KOPT-K1 (cell line): ENCODE measurements around the gene DCTN5.
"Not testable (repeated sequence)": the region's sequence is repeated elsewhere in the genome, so short reads cannot be mapped to it uniquely, and the experiment has no call there.

Experiments used
- H3K27ac ChIP-seq: fragments of 200-600 bp; sonication (generic); 2 replicates; pipeline ENCODE4 v1.5.1; 2016; ENCODE audit warnings: antibody characterized with exemption, mild to moderate bottlenecking, low read depth, low read length; ENCODE audit not compliant: poor library complexity, severe bottlenecking
- H3K36me3 ChIP-seq: fragments of 200-600 bp; sonication (generic); 2 replicates; pipeline ENCODE4 v1.5.1; 2017; ENCODE audit warnings: antibody characterized with exemption, mild to moderate bottlenecking, low read length, moderate library complexity; ENCODE audit not compliant: insufficient read depth
- H3K9me3 ChIP-seq: fragments of 200-600 bp; sonication (generic); 2 replicates; pipeline ENCODE4 v1.5.1; 2017; ENCODE audit warnings: antibody characterized with exemption, low read length, mild to moderate bottlenecking; ENCODE audit not compliant: insufficient read depth, poor library complexity, severe bottlenecking

The DCTN5 gene

DNA sequence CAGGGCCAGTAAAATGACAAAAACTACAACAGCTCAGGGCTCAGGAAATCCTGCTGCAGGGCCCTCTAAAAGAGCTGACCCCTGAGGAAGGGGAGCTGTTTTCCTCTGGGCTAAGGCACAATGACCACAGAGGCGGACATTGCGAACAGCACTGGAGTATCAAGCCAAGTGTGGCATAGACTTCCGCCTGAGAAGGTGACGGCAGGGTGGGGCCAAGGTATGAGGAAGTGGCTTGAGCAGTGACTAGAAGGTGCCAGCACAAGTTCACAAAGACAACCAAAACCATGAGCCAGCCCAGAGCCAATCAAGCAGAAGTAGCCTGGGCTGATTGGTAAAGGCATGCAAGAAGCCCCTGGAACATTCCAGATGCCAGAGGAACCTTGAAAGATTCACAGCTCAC is 57.8 kb downstream of the DCTN5 start:
- no peaks in the 10 kb centered on the region for H3K36me3 ChIP-seq
- H3K27ac ChIP-seq, result no peak overlapping the region
- H3K9me3 ChIP-seq, result peaks cover 6% of the 10 kb centered on the region

- Histone ChIP-seq H3K27ac (no peak overlapping the region), H3K9me3 (peaks cover 6% of the 10 kb centered on the region), H3K36me3 (no peaks in the 10 kb centered on the region)
Measured at GRCh38 chr16:23700093-23700492, 58.8 kb downstream of the DCTN5 start.

DNA sequence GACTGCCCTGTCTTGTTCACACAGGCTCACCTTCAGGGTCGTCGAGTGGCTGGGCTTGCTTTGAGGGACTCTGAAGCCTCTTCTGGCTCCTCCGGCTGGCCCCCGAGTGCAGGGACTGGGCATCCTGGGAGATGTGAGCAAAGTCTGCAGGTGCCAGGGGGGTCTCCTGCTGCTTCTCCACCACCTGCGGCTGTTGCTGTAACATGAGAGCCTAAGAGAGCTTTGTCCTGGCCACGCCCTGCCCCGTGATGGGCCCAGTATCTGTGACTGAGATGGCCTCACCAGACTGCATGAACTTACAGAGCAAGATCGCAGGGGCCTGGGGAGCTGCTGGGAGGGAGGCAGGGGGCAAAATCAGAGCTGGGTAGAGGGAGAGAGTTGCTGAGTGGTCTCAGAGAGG is 59.2 kb downstream of the DCTN5 start:
- no peak overlapping the region for H3K27ac ChIP-seq
- peaks cover 6% of the 10 kb centered on the region for H3K9me3 ChIP-seq
- H3K36me3 ChIP-seq, result no peaks in the 10 kb centered on the region

GRCh38 chr16:23701045-23701444 is 59.8 kb downstream of the DCTN5 start:
- Histone ChIP-seq H3K36me3 (no peaks in the 10 kb centered on the region), H3K9me3 (peaks cover 6% of the 10 kb centered on the region), H3K27ac (no peak overlapping the region)

DNA sequence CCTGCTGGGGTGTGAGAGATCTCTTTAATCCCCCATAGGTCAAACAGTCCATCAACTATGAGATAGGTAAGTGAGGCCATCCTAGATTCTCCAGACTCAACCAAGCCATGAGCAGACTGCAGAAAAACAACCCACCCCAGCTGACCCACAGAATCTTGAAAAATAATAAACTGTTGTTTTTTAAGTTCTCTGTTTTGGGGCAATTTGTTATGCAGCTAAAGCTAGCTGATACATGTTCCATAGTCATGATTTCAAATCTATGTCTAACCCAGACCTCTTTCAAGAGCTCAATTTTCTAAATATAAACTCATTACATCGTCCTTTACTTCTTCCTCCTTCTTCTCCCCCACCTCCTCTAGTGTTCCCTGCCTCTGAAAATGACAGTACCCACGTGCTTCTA is 61.7 kb downstream of the DCTN5 start:
- H3K36me3 ChIP-seq, result no peaks in the 10 kb centered on the region
- H3K9me3 ChIP-seq, result peaks cover 6% of the 10 kb centered on the region
- no peak overlapping the region for H3K27ac ChIP-seq

GRCh38 chr16:23704772-23705516 is 63.7 kb downstream of the DCTN5 start:
- no peak overlapping the region for H3K27ac ChIP-seq
- H3K9me3 ChIP-seq, result peaks cover 14% of the 10 kb centered on the region
- no peaks in the 10 kb centered on the region for H3K36me3 ChIP-seq

GRCh38 chr16:23705517-23705902 is 64.2 kb downstream of the DCTN5 start:
- Histone ChIP-seq H3K36me3 (no peaks in the 10 kb centered on the region), H3K27ac (no peak overlapping the region)

GRCh38 chr16:23706439-23706838 is 65.2 kb downstream of the DCTN5 start:
- no peaks in the 10 kb centered on the region for H3K36me3 ChIP-seq
- peaks cover 20% of the 10 kb centered on the region for H3K9me3 ChIP-seq

More at GRCh38 chr16:23705517-23705902, 64.2 kb downstream of the DCTN5 start:
- peaks cover 20% of the 10 kb centered on the region for H3K9me3 ChIP-seq

GRCh38 chr16:23709536-23709935 is 68.3 kb downstream of the DCTN5 start:
- Histone ChIP-seq H3K36me3 (no peaks in the 10 kb centered on the region), H3K9me3 (peaks cover 19% of the 10 kb centered on the region), H3K27ac (no peak overlapping the region)

More at GRCh38 chr16:23706439-23706838, 65.2 kb downstream of the DCTN5 start:
- no peak overlapping the region for H3K27ac ChIP-seq

DNA sequence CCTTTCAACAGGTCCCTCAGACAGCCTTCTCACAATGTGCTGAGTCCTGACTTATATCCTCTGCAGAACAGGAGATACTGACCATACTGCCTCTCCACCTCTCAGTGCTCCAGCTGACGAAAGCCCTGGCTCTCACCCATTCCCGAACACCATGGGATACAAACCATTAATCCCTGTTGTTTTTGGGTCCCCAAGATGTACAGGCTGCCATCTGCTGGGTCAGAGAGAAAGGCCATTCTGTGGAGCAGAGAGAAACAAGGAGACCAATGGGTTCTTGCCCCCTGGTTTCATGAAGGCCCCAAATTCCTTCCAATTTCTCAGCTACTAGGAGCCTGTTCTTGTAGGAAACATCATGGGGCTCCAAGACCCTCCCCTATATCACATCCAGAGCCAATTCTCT is 68.7 kb downstream of the DCTN5 start:
- Histone ChIP-seq H3K9me3 (peaks cover 19% of the 10 kb centered on the region), H3K36me3 (no peaks in the 10 kb centered on the region), H3K27ac (no peak overlapping the region)

- peaks cover 19% of the 10 kb centered on the region for H3K9me3 ChIP-seq
- no peaks in the 10 kb centered on the region for H3K36me3 ChIP-seq
- H3K27ac ChIP-seq, result no peak overlapping the region
Measured at GRCh38 chr16:23710504-23710903, 69.2 kb downstream of the DCTN5 start.

- Histone ChIP-seq H3K36me3 (no peaks in the 10 kb centered on the region), H3K9me3 (peaks cover 19% of the 10 kb centered on the region), H3K27ac (no peak overlapping the region)
Measured at GRCh38 chr16:23711785-23712184, 70.5 kb downstream of the DCTN5 start.

DNA sequence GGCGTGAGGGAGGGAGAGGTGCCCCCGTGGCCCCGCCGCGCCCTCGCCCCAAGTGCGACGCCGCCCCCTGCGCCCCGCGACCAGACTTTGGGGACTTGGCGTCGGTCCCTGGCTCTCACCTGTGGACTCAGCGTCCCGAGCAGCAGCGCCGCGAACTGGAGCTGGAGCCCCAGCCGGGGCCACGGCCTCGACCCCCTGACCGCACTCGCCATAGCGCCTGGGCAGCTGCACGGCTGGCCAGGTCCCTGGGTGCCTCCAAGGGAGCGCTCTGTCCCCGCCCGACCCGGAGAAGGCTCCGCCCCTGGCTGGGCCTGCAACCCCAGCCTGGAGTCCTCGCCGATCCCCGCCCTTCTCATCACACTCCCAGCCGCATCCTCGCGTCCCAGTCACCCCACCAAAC is 71.7 kb downstream of the DCTN5 start, which contains the start of gene ERN2:
ERN2 (minus strand) TSS at position 247 of the 400 bp plus-strand sequence; CDS start at position 212, 35 bp downstream.
- no peak within 1 kb of the TSS for H3K27ac ChIP-seq
- peaks cover 19% of the 10 kb centered on the region for H3K9me3 ChIP-seq
- no peaks in the 10 kb centered on the region for H3K36me3 ChIP-seq

DNA sequence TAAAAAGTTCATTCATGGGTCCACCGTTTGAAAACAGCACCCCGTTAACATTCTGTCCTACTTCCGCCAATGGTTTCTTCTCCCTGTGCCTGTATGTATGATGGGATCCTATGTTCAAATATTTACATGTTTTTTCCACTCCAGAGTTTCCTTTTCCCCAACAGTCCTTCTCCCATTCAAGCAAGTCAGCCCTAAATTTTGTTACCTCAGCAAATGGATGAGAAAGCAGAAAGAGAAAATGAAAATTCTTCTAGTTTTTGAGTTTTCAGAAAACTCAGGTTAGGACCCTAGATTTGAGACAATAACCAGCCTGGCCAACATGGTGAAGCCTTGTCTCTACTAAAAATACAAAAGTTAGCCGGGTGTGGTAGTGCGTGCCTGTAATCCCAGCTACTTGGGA is 75.2 kb downstream of the DCTN5 start:
- Histone ChIP-seq H3K36me3 (no peaks in the 10 kb centered on the region), H3K9me3 (peaks cover 5% of the 10 kb centered on the region), H3K27ac (no peak overlapping the region)

GRCh38 chr16:23722613-23723240 is 81.5 kb downstream of the DCTN5 start:
- not testable (repeated sequence) for H3K36me3 ChIP-seq, H3K27ac ChIP-seq
- H3K9me3 ChIP-seq, result peaks cover 16% of the 10 kb centered on the region
